Prostate gland (tissue), 2 donors: ENCODE results near the gene C6orf132. TPM values are rescaled to one million over a fixed set of nuclear protein-coding genes. Genes with fewer than 3 reads are reported as not detected.
A peak's percentile ranks its signal among the peaks of the same experiment; 100 is the strongest.

Experiments used
- DNase-seq: peaks from one replicate; pipeline ENCODE4 v3.0.0-alpha.2; 2019; ENCODE audit warnings: low spot score
- H3K27ac ChIP-seq, 2 donors: fragments of 200-600 bp; sonication (generic); 2 replicates each; pipeline ENCODE4 v1.5.1; 2017 to 2019
- H3K27me3 ChIP-seq: fragments of 200-600 bp; sonication (generic); replicated peaks from 2 replicates; pipeline ENCODE4 v1.5.1; 2019; ENCODE audit not compliant: insufficient read depth
- H3K36me3 ChIP-seq, 2 donors: fragments of 200-600 bp; sonication (generic); 1 replicate in 1 of 2; 2 replicates in 1 of 2; pipeline versions ENCODE4 v1.5.1 to v1.8.1; 2017 to 2019
- H3K4me1 ChIP-seq: fragments of 200-600 bp; sonication (generic); replicated peaks from 2 replicates; pipeline ENCODE4 v1.5.1; 2019
- H3K4me3 ChIP-seq, 2 donors: fragments of 200-600 bp; sonication (generic); 2 replicates each; pipeline ENCODE4 v1.5.1; 2017 to 2019
- H3K9me3 ChIP-seq: fragments of 200-600 bp; sonication (generic); 2 replicates; pipeline ENCODE4 v1.5.1; 2017
- CTCF ChIP-seq, 4 experiments: fragments of 200-600 bp in 2 of 4; fragments of 450-650 bp in 2 of 4; sonication (generic) in 2 of 4; IDR thresholded peaks; 1 replicate in 3 of 4; 2 replicates in 1 of 4; pipeline ENCODE4 v1.5.1; 2016 to 2019; ENCODE audit warnings: antibody characterized with exemption in 4 of 4, mild to moderate bottlenecking in 2 of 4, moderate library complexity in 2 of 4
- POLR2A ChIP-seq: fragments of 450-650 bp; IDR thresholded peaks from one replicate; pipeline ENCODE4 v1.6.1; 2016; ENCODE audit warnings: antibody characterized with exemption, mild to moderate bottlenecking
- POLR2AphosphoS5 ChIP-seq: sonication (generic); formaldehyde crosslinking; IDR thresholded peaks from one replicate; pipeline ENCODE4 v1.6.1; 2017; ENCODE audit warnings: antibody characterized with exemption
- WGBS: methylation state at CpG from one replicate; pipeline ENCODE4 v1.1.5; 2018; 5-methylcytosine and 5-hydroxymethylcytosine counted together
- intact Hi-C: fragments of 100-400 bp; cut with DNase I; formaldehyde crosslinking; loops from one replicate; pipeline ENCODE4 v1.14.2; 2022
- total RNA-seq, 2 donors: library from RNA; depleted of rRNA; stranded (reverse); fragments of >200 nt; gene quantifications; one replicate each; pipeline ENCODE4 v1.1.0, GENCODE V29; 2016

C6orf132 gene
- total RNA-seq, 2 donors from 2014 or later: 30.8 to 45.9 TPM

GRCh38 chr6:42079941-42080464, 62.4 kb downstream of the C6orf132 start:
- DNase-seq: no peak
- 59% methylated on average over 10 of the region's 10 CpGs for WGBS
- H3K27ac ChIP-seq: no peak overlapping the region
- no peaks in the 10 kb centered on the region for H3K4me1 ChIP-seq
- no peak overlapping the region for H3K4me3 ChIP-seq
- H3K36me3 ChIP-seq: peaks cover 0 to 14% of the 10 kb centered on the region in 2 donors
- no peak for TF ChIP-seq CTCF (IDR thresholded peaks at IDR 0.05)
- TF ChIP-seq POLR2A: no peak
- TF ChIP-seq POLR2AphosphoS5: no peak
- no peaks in the 10 kb centered on the region for H3K27me3 ChIP-seq
- intact Hi-C loops: loop anchor here (10.0 kb wide), 1 partner anchor 465 kb away; no protein-coding TSS in a partner anchor
- H3K9me3 ChIP-seq: no peaks in the 10 kb centered on the region

GRCh38 chr6:42078386-42078785, 64.0 kb downstream of the C6orf132 start:
- TF ChIP-seq POLR2A: no peak
- no peak for TF ChIP-seq CTCF (IDR thresholded peaks at IDR 0.05)
- TF ChIP-seq POLR2AphosphoS5: no peak
- Histone ChIP-seq H3K9me3 (no peaks in the 10 kb centered on the region), H3K4me3 (no peak overlapping the region), H3K36me3 (peaks cover 0 to 14% of the 10 kb centered on the region in 2 donors), H3K27ac (no peak overlapping the region), H3K4me1 (no peaks in the 10 kb centered on the region), H3K27me3 (no peaks in the 10 kb centered on the region)
- WGBS: 65% methylated on average over 11 of the region's 11 CpGs
- intact Hi-C loops: loop anchor here (10.0 kb wide), 1 partner anchor 466 kb away; no protein-coding TSS in a partner anchor
- no peak for DNase-seq

- WGBS: 35% methylated on average over 7 of the region's 7 CpGs
- peak; percentile 82 for DNase-seq
- no peaks in the 10 kb centered on the region for H3K9me3 ChIP-seq
- no peak overlapping the region for H3K4me3 ChIP-seq
- H3K4me1 ChIP-seq: no peaks in the 10 kb centered on the region
- intact Hi-C loops: loop anchor here (2.0 to 10.0 kb wide), 2 partner anchors 140 to 470 kb away; no protein-coding TSS in a partner anchor
- no peak overlapping the region for H3K27ac ChIP-seq
- TF ChIP-seq CTCF (IDR thresholded peaks at IDR 0.05): peak; percentile 78 to 93 (median 88)
- TF ChIP-seq POLR2AphosphoS5: peak; percentile 75
- no peak for TF ChIP-seq POLR2A
- H3K36me3 ChIP-seq: peaks cover 0 to 14% of the 10 kb centered on the region in 2 donors
- no peaks in the 10 kb centered on the region for H3K27me3 ChIP-seq
Measured at GRCh38 chr6:42075159-42075838, 67.1 kb downstream of the C6orf132 start.

GRCh38 chr6:42073287-42073686, 69.1 kb downstream of the C6orf132 start:
- TF ChIP-seq CTCF (IDR thresholded peaks at IDR 0.05): no peak
- TF ChIP-seq POLR2AphosphoS5: no peak
- TF ChIP-seq POLR2A: no peak
- Histone ChIP-seq H3K27ac (no peak overlapping the region), H3K4me3 (no peak overlapping the region), H3K27me3 (no peaks in the 10 kb centered on the region), H3K4me1 (no peaks in the 10 kb centered on the region), H3K36me3 (peaks cover 4 to 9% of the 10 kb centered on the region in 2 donors), H3K9me3 (no peaks in the 10 kb centered on the region)
- intact Hi-C loops: loop anchor here (10.0 kb wide), 1 partner anchor 472 kb away; no protein-coding TSS in a partner anchor
- 88% methylated on average over 2 of the region's 2 CpGs for WGBS
- no peak for DNase-seq
